Measurements from ENCODE around the gene NRXN3.
A peak's percentile ranks its signal among the peaks of the same experiment; 100 is the strongest.
"Not testable (repeated sequence)": the region's sequence is repeated elsewhere in the genome, so short reads cannot be mapped to it uniquely, and the experiment has no call there.

Gene NRXN3

DNA sequence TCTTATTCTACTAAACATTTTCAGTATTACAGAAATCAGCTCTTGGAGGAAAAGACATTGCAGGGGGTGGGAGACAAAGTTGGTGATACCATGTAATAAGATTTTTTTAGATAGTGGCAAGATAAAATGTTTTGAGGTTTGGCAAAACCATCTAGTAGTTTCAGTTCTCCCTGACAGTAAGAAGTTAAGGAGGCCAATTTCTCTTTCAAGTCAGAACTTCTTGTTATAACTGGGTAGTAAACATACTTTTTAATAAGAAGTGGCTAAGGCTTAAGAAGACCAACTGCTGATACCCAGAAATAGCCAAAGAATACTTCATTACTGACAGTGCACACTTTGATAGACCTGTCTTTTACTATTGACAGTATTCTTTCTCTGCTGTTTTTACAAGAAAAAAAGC lies 1588.8 kb downstream of the NRXN3 start:
- in situ Hi-C loops (cut with HindIII; ENCODE audit: low pct_ligation_motif_present, low pct_unique_long_range_greater_than_20kb, low sequenced_read_pairs), result no loop called here
- DNase-seq, result no peak

- in situ Hi-C loops (cut with HindIII; ENCODE audit: low pct_ligation_motif_present, low pct_unique_long_range_greater_than_20kb, low sequenced_read_pairs), result no loop called here
- no peak for DNase-seq
Observed at GRCh38 chr14:79764323-79764722, 1594.2 kb downstream of the NRXN3 start.

DNA sequence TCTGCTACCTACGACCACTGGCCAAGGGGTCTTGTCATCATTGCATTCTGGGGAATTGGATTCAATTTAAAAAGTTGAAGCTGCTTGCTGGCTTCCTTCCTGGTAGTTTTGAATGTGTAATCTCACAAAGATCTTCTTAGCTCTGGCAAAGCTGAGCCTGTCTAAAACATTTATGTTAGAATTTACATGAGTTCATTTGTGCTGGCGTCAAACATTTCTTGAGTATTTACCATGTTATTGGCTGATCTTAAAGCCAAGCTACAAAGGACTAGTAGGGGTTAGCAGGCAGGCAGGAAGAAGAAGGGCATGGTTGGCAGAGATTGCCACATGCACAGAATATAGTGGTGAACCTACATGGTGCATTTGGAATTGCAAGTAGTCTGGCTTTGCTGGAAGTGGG lies 1596.3 kb downstream of the NRXN3 start:
- no peak for DNase-seq
- in situ Hi-C loops (cut with HindIII; ENCODE audit: low pct_ligation_motif_present, low pct_unique_long_range_greater_than_20kb, low sequenced_read_pairs), result no loop called here

- DNase-seq, result no peak
- in situ Hi-C loops (cut with HindIII; ENCODE audit: low pct_ligation_motif_present, low pct_unique_long_range_greater_than_20kb, low sequenced_read_pairs), result no loop called here
Observed at GRCh38 chr14:79767251-79767650, 1597.1 kb downstream of the NRXN3 start.

GRCh38 chr14:79767721-79768120 lies 1597.5 kb downstream of the NRXN3 start:
- in situ Hi-C loops (cut with HindIII; ENCODE audit: low pct_ligation_motif_present, low pct_unique_long_range_greater_than_20kb, low sequenced_read_pairs); DNase-seq: not testable (repeated sequence)

- no peak for DNase-seq
- in situ Hi-C loops (cut with HindIII; ENCODE audit: low pct_ligation_motif_present, low pct_unique_long_range_greater_than_20kb, low sequenced_read_pairs), result no loop called here
Observed at GRCh38 chr14:79781882-79782281, 1611.7 kb downstream of the NRXN3 start.

GRCh38 chr14:79783041-79783440 lies 1612.9 kb downstream of the NRXN3 start:
- in situ Hi-C loops (cut with HindIII; ENCODE audit: low pct_ligation_motif_present, low pct_unique_long_range_greater_than_20kb, low sequenced_read_pairs), result no loop called here
- DNase-seq, result no peak

DNA sequence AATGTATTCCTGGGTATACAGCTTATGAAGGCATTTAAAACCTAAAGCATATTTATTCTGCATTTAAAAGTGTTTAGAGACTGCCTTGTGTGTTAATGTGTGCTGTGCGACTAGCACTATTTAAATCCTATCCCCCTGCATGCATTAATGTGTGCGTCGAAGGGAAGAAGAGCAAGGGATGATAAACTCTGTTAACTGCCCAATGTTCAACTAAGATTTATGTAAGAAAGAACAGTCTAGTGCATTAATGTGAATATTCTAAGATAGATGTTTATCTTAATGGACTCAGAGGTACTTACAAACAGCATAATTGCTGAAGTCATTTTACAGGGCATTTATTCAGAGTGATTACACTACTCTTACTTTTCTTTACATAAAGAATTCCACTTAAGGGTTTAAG lies 1616.3 kb downstream of the NRXN3 start:
- in situ Hi-C loops (cut with HindIII; ENCODE audit: low pct_ligation_motif_present, low pct_unique_long_range_greater_than_20kb, low sequenced_read_pairs), result no loop called here
- no peak for DNase-seq

DNA sequence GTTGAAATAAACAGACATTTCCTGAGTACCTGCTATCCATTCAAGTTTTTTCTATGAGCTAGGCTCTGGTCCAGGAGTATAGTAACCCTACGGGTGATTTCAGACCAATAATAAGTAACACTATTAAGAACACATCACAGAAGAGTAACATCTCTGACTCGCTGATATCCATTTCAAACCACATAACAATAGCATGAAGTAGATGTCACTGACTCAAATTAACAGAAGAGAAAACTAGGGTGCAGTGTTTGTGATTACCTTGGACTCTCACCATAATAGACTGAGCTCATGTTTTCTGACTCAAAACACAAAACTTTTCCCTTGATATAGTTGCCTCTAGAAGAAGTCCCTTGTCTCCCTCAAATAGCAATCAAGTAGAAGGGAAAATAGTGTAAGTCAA lies 1618.2 kb downstream of the NRXN3 start:
- in situ Hi-C loops (cut with HindIII; ENCODE audit: low pct_ligation_motif_present, low pct_unique_long_range_greater_than_20kb, low sequenced_read_pairs), result no loop called here
- no peak for DNase-seq

DNA sequence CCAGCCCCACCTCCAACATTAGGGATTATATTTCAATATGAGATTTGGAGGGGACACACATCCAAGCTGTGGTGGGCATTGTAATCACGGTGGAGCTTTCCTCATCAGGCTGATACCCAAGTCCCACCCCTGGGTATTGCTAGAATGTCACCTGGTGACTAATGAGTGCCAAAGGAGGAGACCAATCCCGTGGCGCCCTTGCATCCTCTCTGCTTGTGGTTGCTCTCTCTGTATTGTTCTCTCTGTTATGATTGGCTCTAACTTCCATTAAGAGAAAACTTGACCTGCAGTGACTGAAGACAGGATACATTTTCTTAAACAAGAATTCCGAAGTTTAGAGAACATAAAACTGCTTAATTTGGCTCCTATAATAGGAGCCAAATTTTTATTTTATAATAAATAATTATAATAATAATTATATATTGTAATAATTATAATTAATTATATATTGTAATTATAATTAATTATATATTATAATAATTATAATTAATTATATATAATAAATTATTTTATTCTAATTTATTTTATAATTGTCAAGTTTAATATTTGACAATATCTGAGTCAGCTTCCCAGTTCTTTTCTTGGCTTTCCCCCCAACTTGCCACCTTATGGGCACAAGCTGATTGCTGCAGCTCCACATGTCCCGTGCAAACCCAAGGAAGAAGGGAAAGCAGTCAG lies 1621.0 kb downstream of the NRXN3 start:
- in situ Hi-C loops (cut with HindIII; ENCODE audit: low pct_ligation_motif_present, low pct_unique_long_range_greater_than_20kb, low sequenced_read_pairs), result no loop called here
- no peak for DNase-seq

DNA sequence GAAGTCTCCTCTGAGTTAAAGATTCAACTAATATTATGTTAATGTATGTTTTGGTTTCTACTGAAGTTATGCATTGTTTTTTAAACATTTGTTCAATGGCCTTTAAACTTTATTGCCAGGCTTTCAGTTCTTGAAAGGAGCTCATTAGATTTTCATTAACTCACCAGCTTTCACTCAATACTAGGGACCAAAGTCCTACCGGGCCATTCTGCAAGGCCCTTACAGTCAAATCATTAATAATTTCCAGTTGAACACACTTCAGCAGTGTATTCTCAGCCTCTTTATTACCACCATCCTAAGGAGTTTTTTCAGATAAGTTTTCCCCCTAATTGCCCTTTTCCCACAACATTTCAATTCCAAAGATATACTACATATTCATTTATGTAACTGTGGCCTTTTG lies 1631.9 kb downstream of the NRXN3 start:
- in situ Hi-C loops (cut with HindIII; ENCODE audit: low pct_ligation_motif_present, low pct_unique_long_range_greater_than_20kb, low sequenced_read_pairs), result no loop called here
- no peak for DNase-seq

- DNase-seq, result no peak
- in situ Hi-C loops (cut with HindIII; ENCODE audit: low pct_ligation_motif_present, low pct_unique_long_range_greater_than_20kb, low sequenced_read_pairs), result no loop called here
Observed at GRCh38 chr14:79805636-79806035, 1635.5 kb downstream of the NRXN3 start.

DNA sequence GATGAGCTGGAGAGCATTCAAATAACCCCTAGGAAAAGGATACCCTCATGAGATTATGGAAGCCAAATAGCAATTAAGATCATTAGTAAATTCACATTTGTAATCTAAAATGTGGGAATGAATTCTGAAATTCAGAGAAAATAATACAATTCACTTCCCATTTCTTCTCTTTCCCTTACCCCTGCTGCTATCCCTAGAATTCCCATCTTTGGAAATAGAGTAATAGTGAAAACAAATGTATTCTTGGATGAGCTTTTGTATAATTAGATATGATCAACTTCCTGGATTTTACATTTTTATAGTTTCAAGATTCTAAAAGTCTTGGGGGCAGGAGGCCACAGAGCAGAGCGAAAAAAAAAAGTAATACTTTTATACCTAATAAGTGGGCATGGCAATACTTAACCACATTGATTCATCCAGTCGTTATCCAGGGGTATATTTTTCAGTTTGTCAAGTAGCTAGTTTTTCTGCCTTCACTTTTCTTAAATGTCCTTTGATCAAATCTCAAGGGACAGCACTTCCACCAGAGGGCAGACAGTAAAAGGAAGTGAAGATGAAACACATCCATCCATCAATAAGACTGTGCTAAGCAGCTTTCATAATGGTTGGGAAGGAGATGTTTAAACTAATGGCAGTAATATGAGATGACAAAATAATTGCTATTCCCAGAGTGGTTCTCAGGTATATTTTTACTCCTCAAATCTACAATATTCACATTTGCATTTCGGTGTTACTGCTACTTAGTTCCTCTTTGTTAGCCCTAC lies 1639.9 kb downstream of the NRXN3 start:
- in situ Hi-C loops (cut with HindIII; ENCODE audit: low pct_ligation_motif_present, low pct_unique_long_range_greater_than_20kb, low sequenced_read_pairs), result no loop called here
- peak; percentile 25 for DNase-seq

DNA sequence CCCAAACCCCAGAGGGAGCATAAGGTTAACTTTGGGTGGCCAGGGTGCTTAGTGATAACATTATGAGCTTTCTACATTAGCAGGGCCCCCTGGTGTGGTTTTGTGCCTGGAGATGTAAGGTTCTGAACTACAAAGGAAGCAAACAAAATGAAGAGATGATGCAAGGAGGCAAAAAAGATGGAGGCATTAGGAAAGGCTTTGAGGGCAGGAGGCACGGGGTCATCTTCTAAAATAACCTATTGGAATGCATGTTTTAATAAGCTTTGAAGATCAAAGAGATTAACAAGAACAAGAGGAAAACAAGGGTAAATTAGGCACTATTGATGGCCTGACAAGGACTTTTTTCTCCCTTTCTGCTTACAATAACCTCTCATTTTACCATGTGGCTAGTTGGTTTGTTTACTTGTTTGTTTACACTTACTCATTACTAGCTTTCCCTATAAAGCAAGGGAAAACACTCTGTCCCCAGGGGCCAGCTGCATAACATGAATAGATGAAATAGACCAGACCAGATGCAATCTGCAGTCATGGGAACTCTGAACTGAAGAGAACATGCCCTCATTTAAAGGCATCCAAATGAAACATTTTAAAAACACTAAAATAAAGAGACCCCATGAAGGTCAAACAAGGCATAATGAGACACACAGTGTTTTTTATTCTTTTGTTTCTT lies 1650.8 kb downstream of the NRXN3 start:
- in situ Hi-C loops (cut with HindIII; ENCODE audit: low pct_ligation_motif_present, low pct_unique_long_range_greater_than_20kb, low sequenced_read_pairs), result no loop called here
- DNase-seq, result no peak

GRCh38 chr14:79822034-79822433 lies 1651.9 kb downstream of the NRXN3 start:
- DNase-seq, result no peak
- in situ Hi-C loops (cut with HindIII; ENCODE audit: low pct_ligation_motif_present, low pct_unique_long_range_greater_than_20kb, low sequenced_read_pairs), result no loop called here

DNA sequence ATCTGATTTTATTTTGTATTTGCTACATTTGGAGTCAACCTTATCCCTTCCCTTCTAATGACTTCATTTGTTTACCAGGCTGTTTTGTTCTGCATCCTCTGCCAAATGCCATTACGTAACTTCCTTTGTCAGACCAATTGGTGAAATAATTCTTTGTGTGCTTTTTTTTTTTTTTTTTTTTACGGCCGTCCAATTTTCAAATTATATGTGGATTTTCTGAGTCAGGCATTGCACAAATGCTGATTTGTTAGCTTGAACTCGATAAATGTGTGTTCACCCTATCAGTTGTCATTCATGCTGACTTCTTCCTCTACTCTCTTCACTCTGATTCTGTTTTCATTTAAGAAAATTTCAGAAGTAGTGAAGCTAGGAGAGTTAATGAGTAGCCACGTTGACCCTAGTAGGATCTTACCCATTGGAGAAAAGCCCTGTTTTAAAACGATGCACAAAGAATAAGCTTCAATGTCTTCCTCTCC lies 1654.9 kb downstream of the NRXN3 start:
- DNase-seq, result no peak

DNA sequence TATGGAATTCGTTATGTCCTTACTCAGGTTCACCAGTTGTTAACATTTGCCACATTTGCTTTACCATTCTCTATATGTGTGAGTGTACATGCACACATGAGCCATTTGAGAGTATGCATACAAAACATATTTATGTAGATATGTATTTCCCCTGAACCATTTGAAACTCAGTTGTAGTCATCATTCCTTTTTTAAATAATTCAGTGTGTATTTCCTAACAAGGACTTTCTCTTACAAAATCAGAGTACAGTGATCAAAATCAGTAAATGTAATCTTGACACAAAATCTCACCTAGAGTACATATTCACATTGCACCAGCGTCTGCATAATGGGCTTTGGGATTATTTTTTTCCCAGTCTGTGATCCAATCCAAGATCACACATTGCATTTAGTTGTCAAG lies 1656.2 kb downstream of the NRXN3 start:
- in situ Hi-C loops (cut with HindIII; ENCODE audit: low pct_ligation_motif_present, low pct_unique_long_range_greater_than_20kb, low sequenced_read_pairs), result no loop called here
- DNase-seq, result no peak

More for the DNA sequence above, 1654.9 kb downstream of the NRXN3 start:
- in situ Hi-C loops (cut with HindIII; ENCODE audit: low pct_ligation_motif_present, low pct_unique_long_range_greater_than_20kb, low sequenced_read_pairs), result no loop called here

DNA sequence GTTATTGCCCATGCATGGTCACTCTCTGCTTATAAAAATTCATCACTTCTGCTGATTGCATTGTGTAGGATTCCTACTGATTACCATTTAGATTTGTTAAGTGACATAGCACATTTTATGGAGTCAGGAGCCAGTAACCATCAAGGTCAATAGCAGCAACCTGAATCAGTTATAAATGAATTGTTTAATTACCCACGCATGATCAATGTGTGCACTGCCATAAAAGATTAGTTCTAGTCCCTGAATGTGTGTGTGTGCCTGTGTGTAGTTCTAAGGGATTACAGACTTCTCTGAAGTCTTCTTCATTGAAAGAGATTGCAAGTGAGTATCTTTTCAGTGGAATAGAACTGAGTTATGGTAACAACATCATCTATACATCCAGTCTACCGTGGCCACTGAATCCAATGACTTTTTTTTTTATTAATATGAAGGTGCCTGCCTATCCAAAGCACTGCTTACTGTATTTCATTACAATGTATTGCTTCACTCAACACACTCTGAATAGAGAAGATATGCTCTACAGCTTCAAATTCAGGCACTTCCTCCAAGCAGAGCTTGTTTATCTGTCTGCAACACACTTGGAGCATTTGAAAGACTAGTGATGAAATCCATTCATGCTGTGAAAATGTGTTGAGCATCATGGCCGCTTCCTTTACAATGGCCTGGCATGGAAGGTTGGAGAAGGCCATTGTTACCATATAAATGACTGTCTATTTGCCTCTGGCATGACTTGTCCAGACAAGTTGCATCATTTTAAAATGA lies 1659.4 kb downstream of the NRXN3 start:
- in situ Hi-C loops (cut with HindIII; ENCODE audit: low pct_ligation_motif_present, low pct_unique_long_range_greater_than_20kb, low sequenced_read_pairs), result no loop called here
- no peak for DNase-seq

Measured in ACHN (cell line).